PC-9 (cell line): ENCODE measurements around the gene LSM12. TPM values are rescaled to one million over a fixed set of nuclear protein-coding genes. Genes with fewer than 3 reads are reported as not detected.

Experiments
- BruUV-seq: library from RNA; stranded (reverse); fragments of 400-500 nt; replicated peaks from 2 replicates; lab custom pipeline; 2021; lab: Mats Ljungman, UMichigan
- CTCF ChIA-PET: fragments of 300-600 bp; sonication (Branson Sonifier 250); formaldehyde crosslinking; loops from one replicate; lab custom pipeline; 2022; ENCODE audit warnings: antibody characterized with exemption; lab: Charles Lee
- POLR2A ChIA-PET: fragments of 300-600 bp; sonication (Branson Sonifier 250); formaldehyde crosslinking; loops from one replicate; lab custom pipeline; 2022; ENCODE audit warnings: antibody characterized with exemption; ENCODE audit not compliant: unreplicated experiment; lab: Charles Lee
- DNase-seq, 2 experiments: peaks; one replicate each; pipeline versions ENCODE4 v3.0.0 to v3.0.0-alpha.2; 2015 to 2022; ENCODE audit warnings: mixed read lengths in 1 of 2
- H2AFZ ChIP-seq: fragments of 200-600 bp; sonication (generic); 2 replicates; pipeline ENCODE4 v1.8.1; 2017; ENCODE audit warnings: antibody characterized with exemption
- H3F3A ChIP-seq: fragments of 200-600 bp; sonication (generic); 2 replicates; pipeline ENCODE4 v1.8.1; 2017; ENCODE audit warnings: antibody characterized with exemption, mild to moderate bottlenecking, low read depth; ENCODE audit not compliant: insufficient read depth
- H3K27ac ChIP-seq: fragments of 200-600 bp; sonication (generic); 2 replicates; pipeline ENCODE4 v1.6.1; 2016; ENCODE audit warnings: mixed run types
- H3K27me3 ChIP-seq: fragments of 200-600 bp; sonication (generic); 2 replicates; pipeline ENCODE4 v1.6.1; 2016; ENCODE audit warnings: low read depth, mixed run types; ENCODE audit not compliant: insufficient read depth
- H3K36me3 ChIP-seq: fragments of 200-600 bp; sonication (generic); 2 replicates; pipeline ENCODE4 v1.6.1; 2016; ENCODE audit warnings: low read depth, mixed run types
- H3K4me1 ChIP-seq: fragments of 200-600 bp; sonication (generic); replicated peaks from 2 replicates; pipeline ENCODE4 v1.6.1; 2016; ENCODE audit warnings: mixed run types; ENCODE audit not compliant: insufficient read depth
- H3K4me2 ChIP-seq: fragments of 200-600 bp; sonication (generic); 2 replicates; pipeline ENCODE4 v1.6.1; 2017; ENCODE audit warnings: mixed run types
- H3K4me3 ChIP-seq: fragments of 200-600 bp; sonication (generic); 2 replicates; pipeline ENCODE4 v1.6.1; 2016; ENCODE audit warnings: mixed run types
- H3K79me2 ChIP-seq: fragments of 200-600 bp; sonication (generic); 2 replicates; pipeline ENCODE4 v1.6.1; 2017; ENCODE audit warnings: low read depth, mixed run types
- H3K9me2 ChIP-seq: fragments of 200-600 bp; sonication (generic); 2 replicates; pipeline ENCODE4 v1.8.1; 2017; ENCODE audit warnings: mild to moderate bottlenecking; ENCODE audit not compliant: insufficient read depth
- H3K9me3 ChIP-seq: fragments of 200-600 bp; sonication (generic); 2 replicates; pipeline ENCODE4 v1.8.1; 2016; ENCODE audit warnings: low read depth; ENCODE audit not compliant: insufficient read depth
- H4K20me1 ChIP-seq: fragments of 200-600 bp; sonication (generic); 2 replicates; pipeline ENCODE4 v1.8.1; 2017; ENCODE audit not compliant: insufficient read depth
- EZH2 ChIP-seq: fragments of 200-600 bp; sonication (generic); IDR thresholded peaks from 2 replicates; pipeline ENCODE4 v1.8.0; 2017; ENCODE audit warnings: antibody characterized with exemption, low read depth
- intact Hi-C: fragments of 100-400 bp; cut with micrococcal nuclease; formaldehyde crosslinking; loops from one replicate; pipeline ENCODE4 v1.10.0; 2022; ENCODE audit not compliant: unreplicated experiment
- total RNA-seq: library from RNA; stranded (reverse); gene quantifications from 2 replicates; pipeline ENCODE4 v1.2.3, GENCODE V29; 2021
- TF ChIP-seq, protein P1 (sequence below): fragments of 200-600 bp; sonication (generic); conservative IDR thresholded peaks from 2 replicates; pipeline ENCODE4 v1.6.1; 2017; ENCODE audit warnings: mixed run types, antibody characterized with exemption, mild to moderate bottlenecking, moderate library complexity

The LSM12 gene
- total RNA-seq, 1 experiment from 2014 or later: 62.7 TPM

DNA sequence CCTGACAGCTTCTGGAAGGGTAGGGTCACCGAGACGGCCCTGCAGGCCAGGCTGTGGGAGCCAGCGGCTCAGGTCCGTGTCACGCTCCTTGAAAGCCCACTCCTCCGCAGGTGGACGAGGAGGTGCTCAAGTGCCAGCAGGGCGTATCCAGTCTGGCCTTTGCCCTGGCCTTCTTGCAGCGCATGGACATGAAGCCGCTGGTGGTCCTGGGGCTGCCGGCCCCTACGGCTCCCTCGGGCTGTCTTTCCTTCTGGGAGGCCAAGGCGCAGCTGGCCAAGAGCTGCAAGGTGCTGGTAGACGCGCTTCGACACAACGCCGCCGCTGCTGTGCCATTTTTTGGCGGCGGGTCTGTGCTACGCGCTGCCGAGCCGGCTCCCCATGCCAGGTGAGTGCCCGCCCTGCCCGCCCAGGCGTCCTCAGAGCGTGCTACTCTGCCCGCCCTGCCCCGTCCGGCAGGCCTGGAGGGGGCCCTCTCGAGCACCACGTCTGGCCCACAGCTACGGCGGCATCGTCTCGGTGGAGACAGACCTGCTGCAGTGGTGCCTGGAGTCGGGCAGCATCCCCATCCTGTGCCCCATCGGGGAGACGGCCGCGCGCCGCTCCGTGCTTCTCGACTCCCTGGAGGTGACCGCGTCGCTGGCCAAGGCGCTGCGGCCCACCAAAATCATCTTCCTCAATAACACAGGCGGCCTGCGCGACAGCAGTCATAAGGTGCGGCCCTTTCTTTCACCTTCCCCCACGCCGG lies 60.8 kb downstream of the LSM12 start:
- CTCF ChIA-PET: interaction anchor here (0.5 to 1.5 kb wide), 9 partner anchors 17 to 359 kb away, joined by 3 to 6 read pairs (median 3); partner anchors contain the start of gene HDAC5
- no peaks in the 10 kb centered on the region for H3K36me3 ChIP-seq
- H3K4me2 ChIP-seq: peak overlapping the region; percentile 83
- H3K27me3 ChIP-seq: no peaks in the 10 kb centered on the region
- DNase-seq: peak in 1 of 2 experiments; percentile 53
- TF ChIP-seq, protein P1, sequence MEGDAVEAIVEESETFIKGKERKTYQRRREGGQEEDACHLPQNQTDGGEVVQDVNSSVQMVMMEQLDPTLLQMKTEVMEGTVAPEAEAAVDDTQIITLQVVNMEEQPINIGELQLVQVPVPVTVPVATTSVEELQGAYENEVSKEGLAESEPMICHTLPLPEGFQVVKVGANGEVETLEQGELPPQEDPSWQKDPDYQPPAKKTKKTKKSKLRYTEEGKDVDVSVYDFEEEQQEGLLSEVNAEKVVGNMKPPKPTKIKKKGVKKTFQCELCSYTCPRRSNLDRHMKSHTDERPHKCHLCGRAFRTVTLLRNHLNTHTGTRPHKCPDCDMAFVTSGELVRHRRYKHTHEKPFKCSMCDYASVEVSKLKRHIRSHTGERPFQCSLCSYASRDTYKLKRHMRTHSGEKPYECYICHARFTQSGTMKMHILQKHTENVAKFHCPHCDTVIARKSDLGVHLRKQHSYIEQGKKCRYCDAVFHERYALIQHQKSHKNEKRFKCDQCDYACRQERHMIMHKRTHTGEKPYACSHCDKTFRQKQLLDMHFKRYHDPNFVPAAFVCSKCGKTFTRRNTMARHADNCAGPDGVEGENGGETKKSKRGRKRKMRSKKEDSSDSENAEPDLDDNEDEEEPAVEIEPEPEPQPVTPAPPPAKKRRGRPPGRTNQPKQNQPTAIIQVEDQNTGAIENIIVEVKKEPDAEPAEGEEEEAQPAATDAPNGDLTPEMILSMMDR: no peak
- no peak for TF ChIP-seq EZH2
- H3K4me1 ChIP-seq: peaks cover 12% of the 10 kb centered on the region
- no peaks in the 10 kb centered on the region for H4K20me1 ChIP-seq
- peaks cover 9% of the 10 kb centered on the region for H3F3A ChIP-seq
- no peaks in the 10 kb centered on the region for H3K79me2 ChIP-seq
- H2AFZ ChIP-seq: peak overlapping the region; percentile 59; the same call in 1 of the 2 replicates
- POLR2A ChIA-PET: interaction anchor here (0.5 to 0.6 kb wide), 2 partner anchors 60 to 227 kb away, joined by 4 to 5 read pairs; partner anchors contain the start of gene DUSP3
- intact Hi-C loops: loop anchor here (5.0 kb wide), 1 partner anchor 67 kb away; the partner anchor contains the start of gene G6PC3
- H3K9me3 ChIP-seq: no peaks in the 10 kb centered on the region
- no peak overlapping the region for H3K27ac ChIP-seq
- H3K9me2 ChIP-seq: no peaks in the 10 kb centered on the region
- BruUV-seq: no TSS peak
- peak overlapping the region; percentile 52 for H3K4me3 ChIP-seq

DNA sequence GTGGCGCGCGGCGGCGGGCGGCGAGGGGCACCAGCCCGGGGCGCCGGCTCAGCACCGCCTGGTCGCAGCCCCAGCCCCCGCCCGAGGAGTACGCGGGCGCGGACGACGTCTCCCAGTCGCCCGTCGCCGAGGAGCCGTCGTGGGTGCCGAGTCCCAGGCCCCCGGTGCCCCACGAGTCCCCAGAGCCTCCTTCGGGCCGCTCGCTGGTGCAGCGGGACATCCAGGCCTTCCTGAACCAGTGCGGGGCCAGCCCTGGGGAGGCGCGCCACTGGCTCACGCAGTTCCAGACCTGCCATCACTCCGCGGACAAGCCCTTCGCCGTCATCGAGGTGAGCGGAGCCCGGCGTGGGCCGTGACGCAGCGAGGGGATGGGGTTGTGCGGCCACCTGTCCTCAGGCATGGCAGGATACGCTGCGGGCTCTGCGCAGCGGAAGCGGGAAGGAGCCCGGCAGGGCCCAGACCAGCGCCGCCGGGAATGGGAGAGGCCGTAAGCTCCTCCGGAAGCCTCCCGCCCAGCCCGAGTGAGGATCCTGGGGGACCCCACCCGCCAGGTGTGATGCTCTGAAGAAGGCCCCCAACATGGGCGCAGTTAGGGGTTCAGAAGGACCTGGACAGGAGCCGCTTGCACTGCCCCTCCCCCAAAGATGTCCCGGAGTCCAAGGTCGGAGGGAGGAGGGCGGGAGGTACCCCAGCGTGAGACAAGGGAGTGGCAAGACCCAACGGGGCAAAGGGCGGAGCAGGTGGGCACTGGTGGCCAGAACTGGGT lies 61.5 kb downstream of the LSM12 start:
- no peak overlapping the region for H3K4me2 ChIP-seq
- no peak for TF ChIP-seq EZH2
- TF ChIP-seq, protein P1: no peak
- peaks cover 7% of the 10 kb centered on the region for H3F3A ChIP-seq
- DNase-seq: no peak
- H3K79me2 ChIP-seq: no peaks in the 10 kb centered on the region
- ChIA-PET POLR2A (interaction anchor here (0.5 kb wide), 1 partner anchor 226 kb away, joined by 5 read pairs; the partner anchor contains the start of gene DUSP3), CTCF (interaction anchor here (0.7 to 1.5 kb wide), 2 partner anchors 163 to 283 kb away, joined by 3 read pairs; no protein-coding TSS in a partner anchor)
- no peaks in the 10 kb centered on the region for H3K27me3 ChIP-seq
- no peak overlapping the region for H3K27ac ChIP-seq
- H3K9me2 ChIP-seq: no peaks in the 10 kb centered on the region
- BruUV-seq: no TSS peak
- peaks cover 12% of the 10 kb centered on the region for H3K4me1 ChIP-seq
- H2AFZ ChIP-seq: no peak overlapping the region
- no peaks in the 10 kb centered on the region for H4K20me1 ChIP-seq
- no peak overlapping the region for H3K4me3 ChIP-seq
- no peaks in the 10 kb centered on the region for H3K36me3 ChIP-seq
- no peaks in the 10 kb centered on the region for H3K9me3 ChIP-seq
- intact Hi-C loops: loop anchor here (5.0 kb wide), 1 partner anchor 67 kb away; the partner anchor contains the start of gene G6PC3

DNA sequence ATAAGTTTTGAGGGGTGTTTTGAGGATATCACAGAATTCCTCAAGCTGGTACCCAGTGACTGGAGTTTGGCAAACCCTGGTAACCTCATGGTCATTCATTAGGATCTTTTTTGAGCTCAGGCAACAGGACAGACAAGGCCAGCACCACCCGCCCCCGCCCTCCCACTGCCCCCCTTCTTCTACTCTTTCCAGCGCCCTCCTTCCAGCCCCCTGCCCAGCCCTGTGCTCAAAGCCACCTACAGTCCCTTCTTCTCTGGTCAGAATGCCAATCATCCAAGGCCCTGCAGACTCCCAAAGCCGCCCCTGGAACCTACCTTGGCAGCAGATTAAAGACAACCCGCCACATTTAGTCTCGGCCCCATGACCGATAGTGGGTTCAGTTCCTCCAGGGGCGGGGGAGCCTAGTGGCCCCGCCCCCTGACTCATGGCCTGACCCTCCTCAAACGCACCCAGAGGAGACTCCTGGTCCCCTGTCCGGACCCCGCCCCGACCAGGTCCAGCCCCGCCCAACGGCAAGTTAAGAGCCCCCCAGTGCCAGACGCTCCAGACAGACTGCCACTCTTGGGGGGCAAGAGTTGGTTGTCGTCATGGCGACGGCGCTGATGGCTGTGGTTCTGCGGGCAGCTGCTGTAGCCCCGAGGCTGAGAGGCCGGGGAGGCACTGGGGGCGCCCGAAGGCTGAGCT lies 62.3 kb downstream of the LSM12 start, which contains the start of gene NAGS:
NAGS (plus strand) TSS at position 546 of the 684 bp plus-strand sequence; CDS start at position 588, 42 bp downstream.
- Histone ChIP-seq H2AFZ (no peak within 1 kb of the TSS), H3K79me2 (no peaks in the 10 kb centered on the region), H3K4me2 (no peak within 1 kb of the TSS), H4K20me1 (no peaks in the 10 kb centered on the region), H3K27me3 (no peaks in the 10 kb centered on the region), H3K9me3 (no peaks in the 10 kb centered on the region), H3K4me1 (peaks cover 12% of the 10 kb centered on the region), H3K36me3 (no peaks in the 10 kb centered on the region), H3K27ac (no peak within 1 kb of the TSS), H3F3A (peaks cover 7% of the 10 kb centered on the region), H3K9me2 (no peaks in the 10 kb centered on the region), H3K4me3 (no peak within 1 kb of the TSS)
- intact Hi-C loops: no loop called here
- POLR2A ChIA-PET: interaction anchor here (0.6 kb wide), 1 partner anchor 97 kb away, joined by 7 read pairs; no protein-coding TSS in a partner anchor
- no TSS peak for BruUV-seq
- CTCF ChIA-PET: no interaction called here
- peak in 1 of 2 experiments; percentile 22 for DNase-seq
- TF ChIP-seq, protein P1: no peak
- no peak for TF ChIP-seq EZH2
